Heart left ventricle (tissue), 16 donors: ENCODE data around the gene ZNF207. TPM values are rescaled to one million over a fixed set of nuclear protein-coding genes. Genes with fewer than 3 reads are reported as not detected.
"Not testable (repeated sequence)": the region's sequence is repeated elsewhere in the genome, so short reads cannot be mapped to it uniquely, and the experiment has no call there.

Experiments
- ATAC-seq, 4 donors: fragments of 200-7000 bp; cut with Tn5 transposase; one replicate each; pipeline ENCODE4 v1.9.1; 2020 to 2022; ENCODE audit warnings: moderate library complexity in 4 of 4, mild to moderate bottlenecking in 3 of 4, moderate number of reproducible peaks in 1 of 4
- DNase-seq, 5 donors: peaks; one replicate each; pipeline ENCODE4 v3.0.0-alpha.2; 2020
- H3K27ac ChIP-seq, 12 donors: fragments of 200-600 bp; sonication (generic) in 4 of 12; one replicate each; pipeline versions ENCODE4 v1.5.0 to v1.8.0; 2016 to 2022; ENCODE audit warnings: mild to moderate bottlenecking in 2 of 12
- H3K27me3 ChIP-seq, 9 donors: fragments of 200-600 bp; sonication (generic) in 2 of 9; one replicate each; pipeline versions ENCODE4 v1.5.1 to v1.8.0; 2016 to 2022; ENCODE audit warnings: mild to moderate bottlenecking in 3 of 9
- H3K36me3 ChIP-seq, 9 donors: fragments of 200-600 bp; sonication (generic) in 2 of 9; one replicate each; pipeline versions ENCODE4 v1.5.0 to v1.8.0; 2018 to 2022; ENCODE audit warnings: mild to moderate bottlenecking in 2 of 9
- H3K4me1 ChIP-seq, 12 donors: fragments of 200-600 bp; sonication (generic) in 4 of 12; one replicate each; pipeline versions ENCODE4 v1.5.0 to v1.8.0; 2016 to 2022; ENCODE audit warnings: mild to moderate bottlenecking in 3 of 12
- H3K4me3 ChIP-seq, 12 donors: fragments of 200-600 bp; sonication (generic) in 4 of 12; one replicate each; pipeline versions ENCODE4 v1.5.0 to v1.8.0; 2017 to 2022; ENCODE audit warnings: mild to moderate bottlenecking in 9 of 12, moderate library complexity in 4 of 12
- H3K9me3 ChIP-seq, 12 donors: fragments of 200-600 bp; sonication (generic) in 4 of 12; one replicate each; pipeline versions ENCODE4 v1.5.0 to v1.8.0; 2016 to 2022; ENCODE audit warnings: mild to moderate bottlenecking in 1 of 12
- POLR2A ChIP-seq, 2 donors: fragments of 450-650 bp; IDR thresholded peaks; one replicate each; pipeline ENCODE4 v1.6.1; 2017; ENCODE audit warnings: antibody characterized with exemption in 2 of 2, mild to moderate bottlenecking in 2 of 2, moderate library complexity in 2 of 2
- WGBS, 4 donors: extraction: QIAGEN DNeasy Blood & Tissue Kit in 2 of 4; methylation state at CpG; one replicate each; pipeline versions ENCODE4 v1.1.5 to v1.1.7; 2013 to 2018; 5-methylcytosine and 5-hydroxymethylcytosine counted together
- intact Hi-C, 10 donors: fragments of 100-400 bp; cut with DNase I; formaldehyde crosslinking; loops; one replicate each; pipeline versions ENCODE4 v1.11.1 to v1.14.2; 2022
- polyA plus RNA-seq, 2 donors: library from polyadenylated mRNA; stranded (reverse); fragments of 200-250 nt; gene quantifications; one replicate each; pipeline ENCODE4 v1.2.3, GENCODE V29; 2013
- total RNA-seq, 9 donors: library from RNA; depleted of rRNA in 2 of 9; stranded (reverse); fragments of >200 nt in 2 of 9; fragmentation: NEBNext Ultra II Directional in 3 of 9; extraction: Animal tissue kit (Norgen Biotek cat#: 25700) in 3 of 9; gene quantifications; one replicate each; pipeline versions ENCODE4 v1.1.0 to v1.2.4, GENCODE V29; 2016 to 2023
- TF ChIP-seq, protein P1 (sequence below), 12 donors: fragments of 200-600 bp; sonication (generic) in 4 of 12; IDR thresholded peaks; one replicate each; pipeline versions ENCODE4 v1.5.0 to v1.8.0; 2018 to 2022; ENCODE audit warnings: antibody characterized with exemption in 12 of 12, mild to moderate bottlenecking in 5 of 12
- donor health status: ischemic (EF 13 %, LVEDD 7.1; RV severe dilation, severe dysfunction).
- donor health status: healthy with polysubstance abuse.
- donor health status: DM: no; HTN: yes; CAD: no.
- donor health status: DM: no; HTN: no; CAD: no.
- donor health status: ischemic (EF 25% LVEDD 6.9; RV normal size, moderate dysfunction).
- donor health status: ischemic (EF 25% LVEDD 5.7; RV mildly dilated, moderate dysfunction).
- donor health status: healthy.
- donor health status: DM: yes; HTN: yes; CAD: no.
- donor health status: ischemic (EF 35%, LVEDD 5.7; RV mildly dilated, moderate dysfunction).
- donor health status: nonischemic (EF 11% LVEDD 7.7; RV severe dilation, severe dysfunction).
- donor health status: DM: yes; HTN: yes; CAD: no.
- donor health status: PGD.
- donor health status: ischemic (EF 29% LVEDD 5.4; RV normal size, mild dysfunction).
- donor health status: nonischemic (EF 23%, LVEDD 6.1; RV moderate dilation, normal function).

The ZNF207 gene
- total and polyA plus RNA-seq, 11 donors: 42.5 to 108 (median 72.1) TPM

DNA sequence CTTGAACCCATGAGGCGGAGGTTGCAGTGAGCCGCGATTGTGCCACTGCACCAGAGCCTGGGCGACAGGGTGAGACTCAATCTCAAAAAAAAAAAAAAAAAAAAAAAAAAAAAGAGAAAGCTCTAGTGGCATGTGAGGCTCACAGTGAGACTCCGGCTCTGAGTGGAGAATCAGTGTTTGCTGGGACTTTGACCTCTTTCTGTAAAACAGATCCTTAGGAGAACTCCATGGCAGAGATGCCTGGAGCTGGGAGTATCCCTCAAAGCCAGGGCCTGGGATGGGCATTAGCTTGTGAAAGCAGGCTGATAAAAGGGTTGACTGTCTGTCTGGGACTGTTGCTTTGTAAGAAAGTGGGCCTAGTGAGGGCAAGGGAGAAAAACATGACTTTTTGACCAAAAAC lies 46.4 kb downstream of the ZNF207 start:
- ATAC-seq (no peak), DNase-seq (no peak)
- peaks cover 0 to 4% (median 0%) of the 10 kb centered on the region in 12 donors for H3K4me1 ChIP-seq
- no peaks in the 10 kb centered on the region for H3K27me3 ChIP-seq
- H3K27ac ChIP-seq: no peak overlapping the region
- intact Hi-C loops: no loop called here
- no peak overlapping the region for H3K4me3 ChIP-seq
- peaks cover 0 to 22% (median 4%) of the 10 kb centered on the region in 9 donors for H3K36me3 ChIP-seq
- 92 to 96% (median 96%) methylated on average over 5 of the region's 5 CpGs for WGBS, 4 donors
- H3K9me3 ChIP-seq: no peaks in the 10 kb centered on the region
- TF ChIP-seq POLR2A (IDR thresholded peaks at IDR 0.05): no peak
- TF ChIP-seq, protein P1, sequence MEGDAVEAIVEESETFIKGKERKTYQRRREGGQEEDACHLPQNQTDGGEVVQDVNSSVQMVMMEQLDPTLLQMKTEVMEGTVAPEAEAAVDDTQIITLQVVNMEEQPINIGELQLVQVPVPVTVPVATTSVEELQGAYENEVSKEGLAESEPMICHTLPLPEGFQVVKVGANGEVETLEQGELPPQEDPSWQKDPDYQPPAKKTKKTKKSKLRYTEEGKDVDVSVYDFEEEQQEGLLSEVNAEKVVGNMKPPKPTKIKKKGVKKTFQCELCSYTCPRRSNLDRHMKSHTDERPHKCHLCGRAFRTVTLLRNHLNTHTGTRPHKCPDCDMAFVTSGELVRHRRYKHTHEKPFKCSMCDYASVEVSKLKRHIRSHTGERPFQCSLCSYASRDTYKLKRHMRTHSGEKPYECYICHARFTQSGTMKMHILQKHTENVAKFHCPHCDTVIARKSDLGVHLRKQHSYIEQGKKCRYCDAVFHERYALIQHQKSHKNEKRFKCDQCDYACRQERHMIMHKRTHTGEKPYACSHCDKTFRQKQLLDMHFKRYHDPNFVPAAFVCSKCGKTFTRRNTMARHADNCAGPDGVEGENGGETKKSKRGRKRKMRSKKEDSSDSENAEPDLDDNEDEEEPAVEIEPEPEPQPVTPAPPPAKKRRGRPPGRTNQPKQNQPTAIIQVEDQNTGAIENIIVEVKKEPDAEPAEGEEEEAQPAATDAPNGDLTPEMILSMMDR (IDR thresholded peaks at IDR 0.05): no peak

DNA sequence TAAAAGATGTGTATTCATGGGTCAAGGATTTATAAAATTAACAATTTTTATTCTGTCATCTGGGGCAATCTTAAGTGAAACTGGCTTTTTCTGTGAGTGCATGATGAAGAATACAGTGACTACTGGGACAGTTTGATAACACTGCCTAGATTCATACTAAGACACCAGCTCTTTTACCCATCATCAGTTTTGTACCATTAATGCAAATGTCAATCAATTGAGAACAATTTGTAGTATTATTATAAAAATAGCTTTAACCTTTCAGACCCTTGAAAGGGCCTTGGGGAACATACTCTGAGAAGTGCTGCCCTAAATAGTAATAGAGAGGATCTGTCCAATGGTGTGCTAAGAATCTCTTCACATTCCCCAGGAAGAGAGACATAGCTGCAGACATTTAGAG lies 49.0 kb downstream of the ZNF207 start:
- DNase-seq: no peak
- peaks cover 0 to 13% (median 0%) of the 10 kb centered on the region in 9 donors for H3K36me3 ChIP-seq
- no peak overlapping the region for H3K27ac ChIP-seq
- ATAC-seq: peak in 2 of 4 donors; percentile 20 to 33
- H3K9me3 ChIP-seq: no peaks in the 10 kb centered on the region
- H3K27me3 ChIP-seq: no peaks in the 10 kb centered on the region
- intact Hi-C loops: no loop called here
- H3K4me3 ChIP-seq: no peak overlapping the region
- TF ChIP-seq, protein P1 (IDR thresholded peaks at IDR 0.05): no peak
- no peak for TF ChIP-seq POLR2A (IDR thresholded peaks at IDR 0.05)
- peaks cover 0 to 4% (median 0%) of the 10 kb centered on the region in 12 donors for H3K4me1 ChIP-seq

DNA sequence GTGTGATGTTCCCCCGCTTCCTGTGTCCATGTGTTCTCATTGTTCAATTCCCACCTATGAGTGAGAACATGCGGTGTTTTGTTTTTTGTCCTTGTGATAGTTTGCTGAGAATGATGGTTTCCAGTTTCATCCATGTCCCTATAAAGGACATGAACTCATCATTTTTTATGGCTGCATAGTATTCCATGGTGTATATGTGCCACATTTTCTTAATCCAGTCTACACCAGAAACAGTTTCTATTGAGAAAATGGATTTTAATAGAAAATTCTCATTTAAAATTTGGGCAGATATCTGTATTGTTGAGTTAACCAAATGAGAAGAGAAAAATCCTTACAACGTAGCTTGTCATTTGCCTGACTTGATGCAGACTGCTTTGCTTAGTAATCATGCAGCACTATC lies 60.1 kb downstream of the ZNF207 start:
- H3K9me3 ChIP-seq, ATAC-seq, H3K27ac ChIP-seq, DNase-seq, H3K4me3 ChIP-seq, intact Hi-C loops, H3K4me1 ChIP-seq, H3K27me3 ChIP-seq: not testable (repeated sequence)
- 96 to 99% (median 98%) methylated on average over 3 of the region's 3 CpGs for WGBS, 4 donors
- peaks cover 0 to 48% (median 13%) of the 10 kb centered on the region in 9 donors for H3K36me3 ChIP-seq

DNA sequence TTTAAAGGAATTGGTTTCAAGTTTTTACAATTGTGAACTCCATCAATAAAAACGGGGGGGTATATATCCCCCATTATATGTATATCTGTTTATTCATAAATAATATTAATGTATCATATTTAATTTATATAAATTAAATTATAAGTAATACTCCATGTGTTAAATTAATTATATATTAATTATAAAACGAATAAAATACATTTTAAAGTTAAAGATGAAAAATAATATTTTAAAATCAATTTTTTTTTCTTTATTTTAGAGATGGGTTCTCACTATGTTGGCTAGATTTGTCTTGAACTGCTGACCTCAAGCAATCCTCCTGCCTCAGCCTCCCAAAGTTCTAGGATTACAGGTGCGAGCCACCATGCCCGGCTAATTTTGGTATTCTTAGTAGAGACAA lies 76.9 kb downstream of the ZNF207 start:
- Histone ChIP-seq H3K4me1 (no peaks in the 10 kb centered on the region), H3K4me3 (no peak overlapping the region), H3K27me3 (no peaks in the 10 kb centered on the region), H3K27ac (no peak overlapping the region), H3K9me3 (peaks cover 0 to 10% (median 0%) of the 10 kb centered on the region in 12 donors), H3K36me3 (peaks cover 0 to 5% (median 0%) of the 10 kb centered on the region in 9 donors)
- DNase-seq (no peak), ATAC-seq (no peak)
- TF ChIP-seq POLR2A (IDR thresholded peaks at IDR 0.05): no peak
- TF ChIP-seq, protein P1 (IDR thresholded peaks at IDR 0.05): no peak
- intact Hi-C loops: no loop called here
- 76 to 79% (median 76%) methylated on average over 4 of the region's 4 CpGs for WGBS, 4 donors

DNA sequence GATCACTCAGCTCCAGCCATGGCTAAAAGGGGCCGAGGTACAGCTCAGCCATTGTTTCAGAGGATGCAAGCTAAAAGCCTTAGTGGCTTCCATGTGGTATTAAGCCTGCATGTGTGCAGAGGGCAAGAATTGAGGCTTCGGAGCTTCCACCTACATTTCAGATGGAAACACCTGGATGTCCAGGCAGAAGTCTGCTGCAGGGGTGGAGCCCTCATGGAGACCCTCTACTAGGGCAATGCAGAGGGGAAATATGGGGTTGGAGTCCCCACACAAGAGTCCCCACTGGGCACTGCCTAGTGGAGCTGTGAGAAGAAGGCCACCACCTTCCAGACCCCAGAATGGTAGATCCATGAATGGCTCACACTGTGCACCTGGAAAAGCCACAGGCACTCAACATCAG lies 79.6 kb downstream of the ZNF207 start:
- WGBS, 4 donors: 82 to 98% (median 93%) methylated on average over 2 of the region's 2 CpGs
- Histone ChIP-seq H3K27ac (no peak overlapping the region), H3K27me3 (no peaks in the 10 kb centered on the region), H3K4me1 (no peaks in the 10 kb centered on the region), H3K9me3 (peaks cover 0 to 10% (median 0%) of the 10 kb centered on the region in 12 donors), H3K4me3 (no peak overlapping the region), H3K36me3 (peaks cover 0 to 5% (median 0%) of the 10 kb centered on the region in 9 donors)
- no peak for ATAC-seq
- intact Hi-C loops: no loop called here
- no peak for TF ChIP-seq POLR2A (IDR thresholded peaks at IDR 0.05)
- TF ChIP-seq, protein P1 (IDR thresholded peaks at IDR 0.05): no peak
- no peak for DNase-seq
